HL-60 (cell line): ENCODE measurements around the gene NFATC1.

ENCODE experiments used
- CTCF ChIP-seq: IDR thresholded peaks from one replicate; pipeline ENCODE4 v1.5.1; 2011; ENCODE audit warnings: low read length, control low read depth, inconsistent platforms; ENCODE audit not compliant: insufficient read depth
- GABPA ChIP-seq: IDR thresholded peaks from 2 replicates; pipeline ENCODE4 v1.6.1; 2012; ENCODE audit warnings: low read depth

GRCh38 chr18:79479116-79479760 is 83.5 kb downstream of the NFATC1 start:
- TF ChIP-seq CTCF (no peak), GABPA (no peak)
